ENCODE measurements around the gene GPR21. TPM values are rescaled to one million over a fixed set of nuclear protein-coding genes. Genes with fewer than 3 reads are reported as not detected.

The GPR21 gene
- total RNA-seq, 1 donor from 2014 or later: 4.8 TPM

DNA sequence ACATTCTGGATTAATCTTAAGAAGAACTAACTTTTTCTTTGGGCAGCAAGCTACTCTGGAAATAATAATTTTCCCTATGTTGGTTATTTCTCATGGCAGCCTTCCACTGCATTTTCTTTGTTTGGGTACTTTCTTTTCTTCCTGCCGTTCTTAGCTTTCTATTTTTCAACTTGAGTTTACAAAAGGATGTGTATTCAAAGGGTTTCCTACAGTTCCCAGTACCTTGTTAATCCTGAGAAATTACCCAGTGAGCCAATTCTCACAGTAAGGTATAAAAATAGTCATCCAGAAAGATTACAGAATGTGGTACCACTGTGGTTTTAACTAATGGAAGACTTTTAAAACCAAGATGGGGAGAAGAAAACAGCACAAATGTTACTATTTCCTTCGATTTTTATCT is 20.2 kb downstream of the GPR21 start:
- Mint-ChIP-seq H3K9me3 (ENCODE audit: low read depth) (no peaks in the 10 kb centered on the region), H3K4me3 (ENCODE audit: unreplicated experiment) (no peak overlapping the region), H3K4me1 (ENCODE audit: low read depth) (peaks cover 60% of the 10 kb centered on the region), H3K27ac (ENCODE audit: unreplicated experiment) (peak overlapping the region; percentile 89), H3K27me3 (ENCODE audit: low read depth) (no peaks in the 10 kb centered on the region), H3K36me3 (ENCODE audit: low read depth) (peaks cover 5% of the 10 kb centered on the region)
- no peak for TF ChIP-seq CTCF (IDR thresholded peaks at IDR 0.05)
- DNase-seq (ENCODE audit: low spot score): no peak

DNA sequence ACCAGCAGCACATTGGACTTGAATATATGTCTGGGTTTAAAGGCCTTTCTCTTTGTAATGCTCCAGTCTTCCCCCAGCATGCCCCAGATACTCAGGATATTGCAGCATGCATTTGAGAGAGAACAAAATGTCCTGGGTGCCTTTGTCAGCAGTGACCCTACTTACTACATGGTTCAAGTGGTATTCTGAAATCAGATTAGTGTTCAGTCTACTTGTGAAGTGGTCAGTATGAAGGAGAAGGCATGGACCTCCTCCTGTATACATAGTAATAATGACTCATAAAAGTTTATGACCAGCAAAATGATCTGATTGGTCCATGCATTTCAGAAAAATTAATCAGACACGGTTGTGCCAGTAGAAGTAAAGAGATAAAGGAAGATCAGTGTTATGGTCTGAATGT is 25.4 kb downstream of the GPR21 start:
- DNase-seq (ENCODE audit: low spot score): no peak
- no peak overlapping the region for H3K4me3 Mint-ChIP-seq (ENCODE audit: unreplicated experiment)
- H3K27ac Mint-ChIP-seq (ENCODE audit: unreplicated experiment): peak overlapping the region; percentile 25
- no peaks in the 10 kb centered on the region for H3K27me3 Mint-ChIP-seq (ENCODE audit: low read depth)
- H3K36me3 Mint-ChIP-seq (ENCODE audit: low read depth): peaks cover 5% of the 10 kb centered on the region
- TF ChIP-seq CTCF (IDR thresholded peaks at IDR 0.05): no peak
- peaks cover 67% of the 10 kb centered on the region for H3K4me1 Mint-ChIP-seq (ENCODE audit: low read depth)
- no peaks in the 10 kb centered on the region for H3K9me3 Mint-ChIP-seq (ENCODE audit: low read depth)

DNA sequence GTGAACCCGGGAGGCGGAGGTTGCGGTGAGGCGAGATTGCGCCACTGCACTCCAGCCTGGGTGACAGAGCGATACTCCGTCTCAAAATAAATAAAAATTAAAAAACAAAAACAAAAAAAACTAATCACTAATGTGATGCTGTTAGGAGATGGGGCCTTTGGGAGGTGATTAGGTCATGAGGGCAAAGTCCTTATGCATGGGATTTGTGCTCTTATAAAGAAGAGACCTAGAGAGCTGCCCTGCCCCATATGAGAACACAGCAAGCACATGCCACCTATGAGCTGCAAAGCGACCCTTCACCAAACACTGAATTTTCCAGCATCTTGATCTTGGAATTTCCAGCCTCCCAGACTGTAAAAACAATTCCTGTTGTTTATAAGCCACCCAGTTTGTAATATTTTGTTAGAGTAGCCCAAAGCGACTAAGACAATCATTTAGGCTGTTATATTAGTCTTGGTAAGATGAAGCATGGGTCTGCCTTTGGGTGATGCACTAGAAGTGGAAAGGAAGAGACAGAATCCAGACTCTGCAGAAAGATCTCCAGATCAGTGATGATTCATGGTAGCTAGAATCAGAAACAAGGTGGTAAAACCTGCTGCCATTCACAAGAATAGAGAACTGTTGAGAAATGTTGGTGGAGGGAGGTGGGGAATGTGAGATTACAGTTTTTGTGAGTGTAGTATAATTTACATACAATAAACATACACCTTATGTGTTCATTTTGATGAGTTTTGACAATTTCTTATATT is 26.2 kb downstream of the GPR21 start:
- Mint-ChIP-seq H3K9me3 (ENCODE audit: low read depth) (no peaks in the 10 kb centered on the region), H3K4me1 (ENCODE audit: low read depth) (peaks cover 69% of the 10 kb centered on the region), H3K27me3 (ENCODE audit: low read depth) (no peaks in the 10 kb centered on the region), H3K36me3 (ENCODE audit: low read depth) (peaks cover 7% of the 10 kb centered on the region), H3K27ac (ENCODE audit: unreplicated experiment) (peak overlapping the region; percentile 24), H3K4me3 (ENCODE audit: unreplicated experiment) (no peak overlapping the region)
- TF ChIP-seq CTCF (IDR thresholded peaks at IDR 0.05): no peak
- no peak for DNase-seq (ENCODE audit: low spot score)

DNA sequence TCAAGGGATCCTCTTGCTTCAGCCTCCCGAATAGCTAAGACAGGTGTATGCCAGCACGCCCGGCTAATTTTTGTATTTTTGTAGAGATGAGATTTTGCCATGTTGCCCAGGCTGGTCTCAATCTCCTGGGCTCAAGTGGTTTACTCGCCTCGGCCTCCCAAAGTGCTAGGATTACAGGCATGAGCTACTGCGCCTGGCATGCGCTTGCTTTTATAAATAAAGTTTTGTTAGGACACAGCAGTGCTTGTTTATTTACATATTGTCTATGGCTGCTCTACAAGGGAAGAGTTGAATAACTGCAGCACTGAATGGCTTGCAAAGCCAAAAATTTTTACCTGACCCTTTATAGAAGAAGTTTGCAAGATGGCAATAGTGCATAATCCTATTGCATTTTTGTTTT is 27.7 kb downstream of the GPR21 start:
- Mint-ChIP-seq H3K27ac (ENCODE audit: unreplicated experiment) (no peak overlapping the region), H3K9me3 (ENCODE audit: low read depth) (no peaks in the 10 kb centered on the region), H3K4me1 (ENCODE audit: low read depth) (peaks cover 76% of the 10 kb centered on the region), H3K4me3 (ENCODE audit: unreplicated experiment) (no peak overlapping the region), H3K27me3 (ENCODE audit: low read depth) (no peaks in the 10 kb centered on the region), H3K36me3 (ENCODE audit: low read depth) (peaks cover 8% of the 10 kb centered on the region)
- no peak for DNase-seq (ENCODE audit: low spot score)
- TF ChIP-seq CTCF (IDR thresholded peaks at IDR 0.05): no peak

DNA sequence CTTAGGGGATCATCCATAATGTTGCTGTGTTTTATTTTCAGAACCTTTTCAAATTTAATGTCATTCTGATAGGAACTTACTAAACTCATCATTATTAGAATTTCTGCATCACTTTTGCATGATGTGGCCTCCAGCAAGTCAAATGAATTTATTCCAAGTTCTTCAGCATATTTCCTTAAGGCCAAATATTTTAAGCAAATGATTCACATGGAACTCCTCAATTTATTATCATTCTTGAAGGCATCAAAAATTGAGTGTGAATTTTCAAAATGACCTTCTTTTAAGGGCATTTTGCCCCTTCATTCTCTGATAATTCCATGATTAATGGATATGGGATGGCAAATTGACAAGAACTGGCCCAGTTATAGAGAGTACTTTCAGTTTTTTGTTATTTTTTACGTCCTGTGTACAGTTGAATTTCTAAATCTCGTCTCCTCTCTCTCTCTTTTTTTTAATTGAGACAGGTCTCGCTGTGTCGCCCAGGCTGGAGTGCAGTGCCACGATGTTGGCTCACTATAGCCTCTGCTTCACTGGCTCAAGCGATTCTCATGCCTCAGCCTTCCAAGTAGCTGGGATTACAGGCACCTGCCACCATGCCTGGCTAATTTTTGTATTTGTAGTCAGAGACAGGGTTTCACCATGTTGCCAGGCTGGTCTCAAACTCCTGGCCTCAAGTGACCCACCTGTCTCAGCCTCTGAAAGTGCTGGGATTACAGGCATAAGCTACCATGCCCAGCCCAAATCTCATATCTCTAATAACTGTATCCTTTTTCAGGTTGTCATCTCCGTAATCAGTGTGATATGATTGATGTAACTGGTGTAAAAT is 29.1 kb downstream of the GPR21 start:
- no peak for DNase-seq (ENCODE audit: low spot score)
- no peaks in the 10 kb centered on the region for H3K9me3 Mint-ChIP-seq (ENCODE audit: low read depth)
- H3K4me1 Mint-ChIP-seq (ENCODE audit: low read depth): peaks cover 89% of the 10 kb centered on the region
- H3K4me3 Mint-ChIP-seq (ENCODE audit: unreplicated experiment): no peak overlapping the region
- no peaks in the 10 kb centered on the region for H3K27me3 Mint-ChIP-seq (ENCODE audit: low read depth)
- peak overlapping the region; percentile 56 for H3K27ac Mint-ChIP-seq (ENCODE audit: unreplicated experiment)
- H3K36me3 Mint-ChIP-seq (ENCODE audit: low read depth): peaks cover 20% of the 10 kb centered on the region
- no peak for TF ChIP-seq CTCF (IDR thresholded peaks at IDR 0.05)

All from chondrocyte (in vitro differentiated cells).